Astrocyte (in vitro differentiated cells and primary cell): ENCODE measurements around the gene FAM153A.
"Not testable (repeated sequence)": the region's sequence is repeated elsewhere in the genome, so short reads cannot be mapped to it uniquely, and the experiment has no call there.

Experiments used
- EZH2 ChIP-seq: IDR thresholded peaks from 2 replicates; pipeline ENCODE4 v1.6.1; 2012; ENCODE audit warnings: mild to moderate bottlenecking, low read length, inconsistent platforms; ENCODE audit not compliant: insufficient read depth
- TF ChIP-seq, protein P1 (sequence below): IDR thresholded peaks from 2 replicates; pipeline ENCODE4 v1.5.1; 2011; ENCODE audit warnings: low read depth, mild to moderate bottlenecking, inconsistent platforms, low read length, moderate library complexity; ENCODE audit not compliant: insufficient read depth

DNA sequence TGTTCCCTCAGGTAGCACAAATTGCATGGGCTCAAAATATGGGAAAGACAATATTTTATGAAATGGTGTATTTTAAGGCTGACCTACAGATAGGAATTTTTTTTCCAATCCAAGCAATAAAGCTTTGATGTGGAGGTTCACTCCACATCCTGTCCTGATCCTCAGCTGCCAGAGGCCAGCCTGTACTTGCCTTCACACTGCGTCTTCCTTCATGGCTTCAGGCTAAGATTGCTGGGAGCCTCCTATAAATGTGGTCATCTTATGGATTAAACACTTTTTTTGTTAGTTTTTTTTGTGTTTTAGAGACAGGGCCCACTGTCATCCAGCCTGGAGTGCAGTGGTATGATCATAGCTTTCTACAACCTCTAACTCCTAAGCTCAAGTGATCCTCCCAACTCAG, 67.3 kb downstream of the FAM153A start:
- TF ChIP-seq, protein P1, sequence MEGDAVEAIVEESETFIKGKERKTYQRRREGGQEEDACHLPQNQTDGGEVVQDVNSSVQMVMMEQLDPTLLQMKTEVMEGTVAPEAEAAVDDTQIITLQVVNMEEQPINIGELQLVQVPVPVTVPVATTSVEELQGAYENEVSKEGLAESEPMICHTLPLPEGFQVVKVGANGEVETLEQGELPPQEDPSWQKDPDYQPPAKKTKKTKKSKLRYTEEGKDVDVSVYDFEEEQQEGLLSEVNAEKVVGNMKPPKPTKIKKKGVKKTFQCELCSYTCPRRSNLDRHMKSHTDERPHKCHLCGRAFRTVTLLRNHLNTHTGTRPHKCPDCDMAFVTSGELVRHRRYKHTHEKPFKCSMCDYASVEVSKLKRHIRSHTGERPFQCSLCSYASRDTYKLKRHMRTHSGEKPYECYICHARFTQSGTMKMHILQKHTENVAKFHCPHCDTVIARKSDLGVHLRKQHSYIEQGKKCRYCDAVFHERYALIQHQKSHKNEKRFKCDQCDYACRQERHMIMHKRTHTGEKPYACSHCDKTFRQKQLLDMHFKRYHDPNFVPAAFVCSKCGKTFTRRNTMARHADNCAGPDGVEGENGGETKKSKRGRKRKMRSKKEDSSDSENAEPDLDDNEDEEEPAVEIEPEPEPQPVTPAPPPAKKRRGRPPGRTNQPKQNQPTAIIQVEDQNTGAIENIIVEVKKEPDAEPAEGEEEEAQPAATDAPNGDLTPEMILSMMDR = not testable (repeated sequence)
- TF ChIP-seq EZH2 = not testable (repeated sequence)
